HepG2 (cell line): Measurements from ENCODE around the gene C1D.

Experiments used
- HOXA7 ChIP-seq: sonication (generic); formaldehyde crosslinking; IDR thresholded peaks from 2 replicates; pipeline ENCODE4 v1.8.1; 2022; ENCODE audit warnings: mild to moderate bottlenecking, missing genetic modification reagents, moderate library complexity
- NFYB ChIP-seq: sonication (generic); formaldehyde crosslinking; IDR thresholded peaks from 2 replicates; pipeline ENCODE4 v1.4.0; 2020; ENCODE audit warnings: missing genetic modification reagents
- RAD21 ChIP-seq: fragments of 450-650 bp; formaldehyde crosslinking; IDR thresholded peaks from 2 replicates; pipeline ENCODE4 v1.5.0; 2020; ENCODE audit warnings: mild to moderate bottlenecking
- ZBTB1 ChIP-seq: sonication (generic); formaldehyde crosslinking; IDR thresholded peaks from 2 replicates; pipeline ENCODE4 v1.4.0; 2020; ENCODE audit warnings: missing genetic modification reagents, borderline replicate concordance
- ZNF337 ChIP-seq: sonication (generic); formaldehyde crosslinking; IDR thresholded peaks from 2 replicates; pipeline ENCODE4 v1.5.1; 2020; ENCODE audit warnings: missing genetic modification reagents, low read depth, mild to moderate bottlenecking, borderline replicate concordance
- ZNF670 ChIP-seq: sonication (generic); formaldehyde crosslinking; IDR thresholded peaks from 2 replicates; pipeline ENCODE4 v1.8.0; 2022; ENCODE audit warnings: mild to moderate bottlenecking, missing genetic modification reagents, borderline replicate concordance
- ZNF83 ChIP-seq: sonication (generic); formaldehyde crosslinking; IDR thresholded peaks from 2 replicates; pipeline ENCODE4 v1.4.0; 2020; ENCODE audit warnings: missing genetic modification reagents, mild to moderate bottlenecking, borderline replicate concordance
- TF ChIP-seq, protein P1 (sequence below): sonication (generic); formaldehyde crosslinking; IDR thresholded peaks from 2 replicates; pipeline ENCODE4 v1.5.0; 2020; ENCODE audit warnings: mild to moderate bottlenecking, missing genetic modification reagents, moderate library complexity
- TF ChIP-seq, protein P2 (sequence below): sonication (generic); formaldehyde crosslinking; IDR thresholded peaks from 2 replicates; pipeline ENCODE4 v1.5.0; 2020; ENCODE audit warnings: mild to moderate bottlenecking, missing genetic modification reagents, borderline replicate concordance

DNA sequence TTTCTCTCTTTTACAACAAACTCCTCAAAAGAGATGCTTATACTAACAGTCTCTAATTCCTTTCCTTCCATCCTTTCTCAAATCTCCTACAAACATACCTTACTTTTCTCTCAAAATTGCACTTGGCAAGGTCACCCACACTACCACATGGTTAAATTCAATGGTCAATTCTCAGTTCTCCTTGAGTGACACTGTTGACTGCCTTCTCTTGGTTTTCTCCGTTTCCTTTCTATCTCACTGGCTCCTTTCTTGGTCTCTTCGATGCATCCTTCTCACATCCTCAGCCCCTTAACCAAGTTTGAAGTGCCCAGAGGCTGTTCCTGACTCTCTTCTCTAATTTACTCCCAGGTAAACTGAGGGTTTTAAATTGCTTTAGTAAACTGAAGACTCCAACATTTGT lies 12.5 kb downstream of the C1D start:
- TF ChIP-seq ZNF337 (CRISPR knock-in tag) (no peak), HOXA7 (CRISPR knock-in tag) (no peak), ZNF670 (CRISPR knock-in tag) (no peak), ZNF83 (CRISPR knock-in tag) (no peak), NFYB (CRISPR knock-in tag) (no peak), ZBTB1 (no peak), RAD21 (CRISPR knock-in tag) (no peak)
- TF ChIP-seq, protein P1, sequence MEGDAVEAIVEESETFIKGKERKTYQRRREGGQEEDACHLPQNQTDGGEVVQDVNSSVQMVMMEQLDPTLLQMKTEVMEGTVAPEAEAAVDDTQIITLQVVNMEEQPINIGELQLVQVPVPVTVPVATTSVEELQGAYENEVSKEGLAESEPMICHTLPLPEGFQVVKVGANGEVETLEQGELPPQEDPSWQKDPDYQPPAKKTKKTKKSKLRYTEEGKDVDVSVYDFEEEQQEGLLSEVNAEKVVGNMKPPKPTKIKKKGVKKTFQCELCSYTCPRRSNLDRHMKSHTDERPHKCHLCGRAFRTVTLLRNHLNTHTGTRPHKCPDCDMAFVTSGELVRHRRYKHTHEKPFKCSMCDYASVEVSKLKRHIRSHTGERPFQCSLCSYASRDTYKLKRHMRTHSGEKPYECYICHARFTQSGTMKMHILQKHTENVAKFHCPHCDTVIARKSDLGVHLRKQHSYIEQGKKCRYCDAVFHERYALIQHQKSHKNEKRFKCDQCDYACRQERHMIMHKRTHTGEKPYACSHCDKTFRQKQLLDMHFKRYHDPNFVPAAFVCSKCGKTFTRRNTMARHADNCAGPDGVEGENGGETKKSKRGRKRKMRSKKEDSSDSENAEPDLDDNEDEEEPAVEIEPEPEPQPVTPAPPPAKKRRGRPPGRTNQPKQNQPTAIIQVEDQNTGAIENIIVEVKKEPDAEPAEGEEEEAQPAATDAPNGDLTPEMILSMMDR (CRISPR knock-in tag) = no peak
- TF ChIP-seq, protein P2, sequence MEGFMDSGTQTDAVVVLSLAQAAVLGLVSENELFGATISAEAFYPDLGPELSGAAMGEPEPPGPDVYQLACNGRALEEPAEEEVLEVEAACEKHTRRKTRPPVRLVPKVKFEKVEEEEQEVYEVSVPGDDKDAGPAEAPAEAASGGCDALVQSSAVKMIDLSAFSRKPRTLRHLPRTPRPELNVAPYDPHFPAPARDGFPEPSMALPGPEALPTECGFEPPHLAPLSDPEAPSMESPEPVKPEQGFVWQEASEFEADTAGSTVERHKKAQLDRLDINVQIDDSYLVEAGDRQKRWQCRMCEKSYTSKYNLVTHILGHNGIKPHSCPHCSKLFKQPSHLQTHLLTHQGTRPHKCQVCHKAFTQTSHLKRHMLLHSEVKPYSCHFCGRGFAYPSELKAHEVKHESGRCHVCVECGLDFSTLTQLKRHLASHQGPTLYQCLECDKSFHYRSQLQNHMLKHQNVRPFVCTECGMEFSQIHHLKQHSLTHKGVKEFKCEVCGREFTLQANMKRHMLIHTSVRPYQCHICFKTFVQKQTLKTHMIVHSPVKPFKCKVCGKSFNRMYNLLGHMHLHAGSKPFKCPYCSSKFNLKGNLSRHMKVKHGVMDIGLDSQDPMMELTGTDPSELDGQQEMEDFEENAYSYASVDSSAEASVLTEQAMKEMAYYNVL (CRISPR knock-in tag) = no peak
